ENCODE data around the gene KMT5B.

Gene KMT5B

DNA sequence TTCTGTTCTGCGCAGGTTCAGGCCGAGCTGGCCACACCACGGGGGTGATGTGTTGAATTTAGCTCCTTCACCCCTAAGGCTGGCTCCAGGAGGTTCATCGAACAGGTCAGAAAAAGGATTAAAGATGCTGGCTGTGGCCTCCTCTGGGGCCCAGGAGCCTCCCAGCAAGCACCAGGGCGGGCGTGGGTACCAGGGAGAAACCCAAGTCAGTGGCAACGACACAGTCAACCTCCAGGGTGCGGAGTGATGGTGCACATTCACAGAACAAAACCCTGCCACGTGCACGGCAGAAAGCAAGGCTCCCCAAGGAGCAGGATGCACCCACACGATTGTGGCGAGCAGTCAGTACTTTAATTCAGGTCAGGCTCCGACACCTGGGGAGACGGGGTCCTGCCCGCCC is 47.9 kb upstream of the KMT5B start:
- H3K9me3 ChIP-seq (ENCODE audit: insufficient read depth, low read depth, low read length): no peaks in the 10 kb centered on the region
- H3K4me2 ChIP-seq (ENCODE audit: low read depth, low read length, poor library complexity, severe bottlenecking): no peak overlapping the region
- TF ChIP-seq, protein P1, sequence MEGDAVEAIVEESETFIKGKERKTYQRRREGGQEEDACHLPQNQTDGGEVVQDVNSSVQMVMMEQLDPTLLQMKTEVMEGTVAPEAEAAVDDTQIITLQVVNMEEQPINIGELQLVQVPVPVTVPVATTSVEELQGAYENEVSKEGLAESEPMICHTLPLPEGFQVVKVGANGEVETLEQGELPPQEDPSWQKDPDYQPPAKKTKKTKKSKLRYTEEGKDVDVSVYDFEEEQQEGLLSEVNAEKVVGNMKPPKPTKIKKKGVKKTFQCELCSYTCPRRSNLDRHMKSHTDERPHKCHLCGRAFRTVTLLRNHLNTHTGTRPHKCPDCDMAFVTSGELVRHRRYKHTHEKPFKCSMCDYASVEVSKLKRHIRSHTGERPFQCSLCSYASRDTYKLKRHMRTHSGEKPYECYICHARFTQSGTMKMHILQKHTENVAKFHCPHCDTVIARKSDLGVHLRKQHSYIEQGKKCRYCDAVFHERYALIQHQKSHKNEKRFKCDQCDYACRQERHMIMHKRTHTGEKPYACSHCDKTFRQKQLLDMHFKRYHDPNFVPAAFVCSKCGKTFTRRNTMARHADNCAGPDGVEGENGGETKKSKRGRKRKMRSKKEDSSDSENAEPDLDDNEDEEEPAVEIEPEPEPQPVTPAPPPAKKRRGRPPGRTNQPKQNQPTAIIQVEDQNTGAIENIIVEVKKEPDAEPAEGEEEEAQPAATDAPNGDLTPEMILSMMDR (conservative IDR thresholded peaks at IDR 0.05; ENCODE audit: low read length): no peak
- no peak for TF ChIP-seq EZH2phosphoT487 (IDR thresholded peaks at IDR 0.05; ENCODE audit: borderline replicate concordance)
- H3K9ac ChIP-seq (ENCODE audit: low read depth, low read length, poor library complexity, severe bottlenecking): no peak overlapping the region
- no peaks in the 10 kb centered on the region for H3F3A ChIP-seq (ENCODE audit: low read depth)
- no peaks in the 10 kb centered on the region for H3K79me2 ChIP-seq (ENCODE audit: insufficient read depth, low read length)
- no peak overlapping the region for H3K4me3 ChIP-seq (ENCODE audit: low read length, poor library complexity, severe bottlenecking)
- H3K9me2 ChIP-seq (replicated peaks; ENCODE audit: low read depth, low read length): no peaks in the 10 kb centered on the region
- H3K4me1 ChIP-seq (ENCODE audit: insufficient read depth, low read length, poor library complexity, severe bottlenecking): no peaks in the 10 kb centered on the region
- H3K36me3 ChIP-seq (ENCODE audit: insufficient read depth, low read length): no peaks in the 10 kb centered on the region; the same call in 1 of the 2 replicates
- no peaks in the 10 kb centered on the region for H4K20me1 ChIP-seq (ENCODE audit: insufficient read depth, low read length, poor library complexity, severe bottlenecking)
- no peak overlapping the region for H2AFZ ChIP-seq (ENCODE audit: low read length)
- no peaks in the 10 kb centered on the region for H3K27me3 ChIP-seq (ENCODE audit: insufficient read depth, low read length, poor library complexity, severe bottlenecking)

DNA sequence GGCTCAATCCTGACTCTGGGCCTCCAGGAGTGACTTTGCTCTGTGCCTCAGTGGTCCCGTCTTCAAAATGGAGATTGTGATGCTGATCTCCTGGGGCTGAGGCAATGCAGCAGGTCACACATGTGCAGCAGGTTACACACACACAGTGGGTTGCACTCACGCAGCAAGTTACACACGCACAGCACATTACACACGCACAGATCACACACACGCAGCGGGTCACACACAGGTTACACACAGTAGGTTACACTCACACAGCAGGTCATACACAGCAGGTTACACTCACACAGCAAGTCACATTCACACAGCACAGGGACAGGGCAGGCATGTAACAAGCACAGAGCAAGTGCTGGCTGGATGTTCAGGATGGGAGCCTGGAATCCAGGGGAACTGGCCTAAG is 47.4 kb upstream of the KMT5B start:
- no peak overlapping the region for H3K4me2 ChIP-seq (ENCODE audit: low read depth, low read length, poor library complexity, severe bottlenecking)
- no peaks in the 10 kb centered on the region for H3F3A ChIP-seq (ENCODE audit: low read depth)
- H3K79me2 ChIP-seq (ENCODE audit: insufficient read depth, low read length): no peaks in the 10 kb centered on the region
- no peaks in the 10 kb centered on the region for H3K27me3 ChIP-seq (ENCODE audit: insufficient read depth, low read length, poor library complexity, severe bottlenecking)
- no peaks in the 10 kb centered on the region for H3K9me3 ChIP-seq (ENCODE audit: insufficient read depth, low read depth, low read length)
- no peaks in the 10 kb centered on the region; the same call in 1 of the 2 replicates for H3K36me3 ChIP-seq (ENCODE audit: insufficient read depth, low read length)
- H3K9me2 ChIP-seq (replicated peaks; ENCODE audit: low read depth, low read length): no peaks in the 10 kb centered on the region
- no peak overlapping the region for H3K9ac ChIP-seq (ENCODE audit: low read depth, low read length, poor library complexity, severe bottlenecking)
- H3K4me1 ChIP-seq (ENCODE audit: insufficient read depth, low read length, poor library complexity, severe bottlenecking): no peaks in the 10 kb centered on the region
- H3K4me3 ChIP-seq (ENCODE audit: low read length, poor library complexity, severe bottlenecking): no peak overlapping the region
- TF ChIP-seq, protein P1 (conservative IDR thresholded peaks at IDR 0.05; ENCODE audit: low read length): no peak
- TF ChIP-seq EZH2phosphoT487 (IDR thresholded peaks at IDR 0.05; ENCODE audit: borderline replicate concordance): no peak
- no peak overlapping the region for H2AFZ ChIP-seq (ENCODE audit: low read length)
- no peaks in the 10 kb centered on the region for H4K20me1 ChIP-seq (ENCODE audit: insufficient read depth, low read length, poor library complexity, severe bottlenecking)

DNA sequence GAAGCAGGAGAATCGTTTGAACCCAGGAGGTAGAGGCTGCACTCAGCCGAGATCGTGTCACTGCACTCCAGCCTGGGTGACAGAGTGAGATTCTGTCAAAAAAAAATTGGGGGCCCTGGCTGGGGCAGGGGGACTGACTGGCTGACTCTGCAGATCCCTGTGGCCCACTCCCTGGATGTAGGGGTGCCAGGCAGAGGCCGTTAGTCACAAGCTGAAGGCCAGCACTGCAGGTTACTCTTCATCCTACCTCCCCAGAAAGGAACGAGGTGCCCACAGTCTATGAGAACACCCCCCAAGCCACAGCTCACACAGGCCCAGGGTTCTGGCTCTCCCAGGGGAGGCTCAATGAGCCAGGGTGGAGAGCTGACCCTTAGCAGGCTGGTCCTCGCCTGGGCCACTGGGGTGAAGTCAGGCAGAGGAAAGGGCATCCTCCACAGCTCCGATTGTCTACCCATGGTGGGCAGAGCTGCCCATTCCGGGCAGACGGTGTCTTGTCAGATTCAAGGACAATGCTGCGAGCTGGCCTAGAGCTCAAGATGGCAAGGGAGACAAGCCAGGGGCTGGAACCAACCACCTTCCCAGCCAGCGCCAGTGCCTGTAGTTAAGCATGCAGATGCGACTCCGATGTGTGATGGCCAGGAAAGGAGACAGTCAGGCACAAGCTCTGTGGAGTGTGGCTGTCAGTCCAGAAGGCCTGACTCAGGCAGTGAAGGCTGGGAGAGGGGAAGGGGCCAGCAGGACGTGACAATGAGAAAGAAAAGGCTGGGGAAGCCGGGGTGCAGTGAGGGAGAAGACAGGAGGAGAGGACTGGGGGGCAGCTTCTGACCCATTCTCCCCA is 46.2 kb upstream of the KMT5B start:
- Histone ChIP-seq H3K9me2 (replicated peaks; ENCODE audit: low read depth, low read length) (no peaks in the 10 kb centered on the region), H3K79me2 (ENCODE audit: insufficient read depth, low read length) (no peaks in the 10 kb centered on the region), H3F3A (ENCODE audit: low read depth) (no peaks in the 10 kb centered on the region), H2AFZ (ENCODE audit: low read length) (no peak overlapping the region), H3K9me3 (ENCODE audit: insufficient read depth, low read depth, low read length) (no peaks in the 10 kb centered on the region), H3K4me2 (ENCODE audit: low read depth, low read length, poor library complexity, severe bottlenecking) (no peak overlapping the region), H3K36me3 (ENCODE audit: insufficient read depth, low read length) (no peaks in the 10 kb centered on the region; the same call in 1 of the 2 replicates), H3K27me3 (ENCODE audit: insufficient read depth, low read length, poor library complexity, severe bottlenecking) (no peaks in the 10 kb centered on the region), H3K9ac (ENCODE audit: low read depth, low read length, poor library complexity, severe bottlenecking) (no peak overlapping the region), H3K4me1 (ENCODE audit: insufficient read depth, low read length, poor library complexity, severe bottlenecking) (no peaks in the 10 kb centered on the region), H3K4me3 (ENCODE audit: low read length, poor library complexity, severe bottlenecking) (no peak overlapping the region), H4K20me1 (ENCODE audit: insufficient read depth, low read length, poor library complexity, severe bottlenecking) (no peaks in the 10 kb centered on the region)
- TF ChIP-seq, protein P1 (conservative IDR thresholded peaks at IDR 0.05; ENCODE audit: low read length): no peak
- no peak for TF ChIP-seq EZH2phosphoT487 (IDR thresholded peaks at IDR 0.05; ENCODE audit: borderline replicate concordance)
